H1 (cell line): ENCODE data around the gene TMED5. TPM values are rescaled to one million over a fixed set of nuclear protein-coding genes. Genes with fewer than 3 reads are reported as not detected.

Experiments
- CTCF ChIA-PET: fragments of 300-600 bp; sonication (Branson Sonifier 250); formaldehyde crosslinking; loops from one replicate; lab custom pipeline; 2021; ENCODE audit not compliant: partially characterized antibody; lab: Charles Lee
- POLR2A ChIA-PET: fragments of 300-600 bp; sonication (Branson Sonifier 250); formaldehyde crosslinking; loops from one replicate; lab custom pipeline; 2021; ENCODE audit warnings: inconsistent platforms; ENCODE audit not compliant: partially characterized antibody; lab: Charles Lee
- DNase-seq, 2 experiments: peaks; one replicate each; pipeline versions ENCODE4 v3.0.0 to v3.0.0-alpha.2; 2010 to 2022; ENCODE audit warnings: low spot score in 2 of 2, low read depth in 1 of 2, mixed read lengths in 1 of 2
- FAIRE-seq: peaks from 2 replicates; lab custom pipeline; 2011; peaks lifted over from hg19 to GRCh38; lab: Jason Lieb, UNC
- H2AFZ ChIP-seq: 2 replicates; pipeline ENCODE4 v1.8.1; 2012; ENCODE audit warnings: low read length, inconsistent platforms
- H2AK5ac ChIP-seq: 2 replicates; pipeline ENCODE4 v1.6.1; 2013; ENCODE audit warnings: low read depth, low read length
- H2BK120ac ChIP-seq: replicated peaks from 2 replicates; pipeline ENCODE3; 2013; ENCODE audit warnings: low read depth, low read length, inconsistent platforms
- H2BK12ac ChIP-seq: 2 replicates; pipeline ENCODE4 v1.6.1; 2013; ENCODE audit warnings: low read depth, low read length
- H2BK15ac ChIP-seq: 2 replicates; pipeline ENCODE4 v1.6.1; 2013; ENCODE audit warnings: low read length
- H2BK20ac ChIP-seq: 2 replicates; pipeline ENCODE4 v1.6.1; 2013; ENCODE audit warnings: low read length
- H2BK5ac ChIP-seq: 2 replicates; pipeline ENCODE4 v1.6.1; 2013; ENCODE audit warnings: low read depth, low read length
- H3K14ac ChIP-seq: 2 replicates; pipeline ENCODE4 v1.6.1; 2013; ENCODE audit warnings: inconsistent platforms; ENCODE audit not compliant: insufficient read length
- H3K18ac ChIP-seq: 2 replicates; pipeline ENCODE4 v1.6.1; 2013; ENCODE audit warnings: low read length; ENCODE audit errors: extremely low read depth
- H3K23ac ChIP-seq: 2 replicates; pipeline ENCODE4 v1.6.1; 2013; ENCODE audit warnings: inconsistent platforms; ENCODE audit not compliant: insufficient read length
- H3K23me2 ChIP-seq: 2 replicates; pipeline ENCODE4 v1.6.1; 2013; ENCODE audit warnings: low read depth, low read length
- H3K27ac ChIP-seq: 2 replicates; pipeline ENCODE4 v1.6.1; 2011; ENCODE audit warnings: low read depth, low read length, inconsistent platforms
- H3K27me3 ChIP-seq, 4 experiments: replicated peaks in 1 of 4; 1 replicate in 1 of 4; 2 replicates in 3 of 4; pipeline versions ENCODE4 v1.6.1 to v1.8.1; 2011 to 2013; ENCODE audit warnings: low read length in 3 of 4, mild to moderate bottlenecking in 3 of 4, inconsistent platforms in 2 of 4, mixed read lengths in 2 of 4, moderate library complexity in 1 of 4; ENCODE audit not compliant: control insufficient read depth in 3 of 4, insufficient read depth in 3 of 4; ENCODE audit errors: extremely low read depth in 1 of 4
- H3K36me3 ChIP-seq, 4 experiments: 2 replicates each; pipeline versions ENCODE4 v1.6.1 to v1.8.1; 2011 to 2013; ENCODE audit warnings: mild to moderate bottlenecking in 4 of 4, low read length in 3 of 4, moderate library complexity in 2 of 4, control low read depth in 1 of 4, inconsistent platforms in 1 of 4; ENCODE audit not compliant: insufficient read depth in 4 of 4, control insufficient read depth in 2 of 4
- H3K4ac ChIP-seq: replicated peaks from 2 replicates; pipeline ENCODE3; 2013; ENCODE audit warnings: low read length, low read depth, mixed read lengths, inconsistent platforms; ENCODE audit not compliant: insufficient read length
- H3K4me1 ChIP-seq, 4 experiments: replicated peaks in 1 of 4; 1 replicate in 1 of 4; 2 replicates in 3 of 4; pipeline versions ENCODE4 v1.6.1 to v1.8.1; 2011 to 2013; ENCODE audit warnings: low read length in 3 of 4, inconsistent platforms in 2 of 4, mixed read lengths in 1 of 4; ENCODE audit not compliant: insufficient read depth in 4 of 4, control insufficient read depth in 3 of 4
- H3K4me2 ChIP-seq, 2 experiments: 2 replicates each; pipeline versions ENCODE4 v1.6.1 to v1.8.1; 2011 to 2013; ENCODE audit warnings: low read depth in 2 of 2, low read length in 2 of 2, control low read depth in 1 of 2, inconsistent platforms in 1 of 2, mild to moderate bottlenecking in 1 of 2; ENCODE audit not compliant: insufficient read depth in 1 of 2
- H3K4me3 ChIP-seq, 4 experiments: fragments of 200-600, 300-600 bp in 1 of 4; sonication (generic), shearing (Covaris generic), sonication (Bioruptor Twin) in 1 of 4; 2 replicates each; pipeline versions ENCODE4 v1.5.1 to v1.8.1; 2011 to 2016; ENCODE audit warnings: low read length in 4 of 4, low read depth in 3 of 4, control low read depth in 2 of 4, inconsistent platforms in 2 of 4, mild to moderate bottlenecking in 2 of 4, mixed read lengths in 1 of 4, moderate library complexity in 1 of 4; ENCODE audit not compliant: insufficient read depth in 2 of 4; ENCODE audit errors: extremely low read depth in 1 of 4
- H3K56ac ChIP-seq: replicated peaks from 2 replicates; pipeline ENCODE3; 2013; ENCODE audit warnings: low read depth, mild to moderate bottlenecking, mixed read lengths, low read length, inconsistent platforms; ENCODE audit not compliant: insufficient read length
- H3K79me1 ChIP-seq: 2 replicates; pipeline ENCODE4 v1.6.1; 2013; ENCODE audit warnings: low read depth, low read length, control low read depth
- H3K79me2 ChIP-seq, 2 experiments: 2 replicates each; pipeline versions ENCODE4 v1.6.1 to v1.8.1; 2012 to 2013; ENCODE audit warnings: low read length in 2 of 2, mild to moderate bottlenecking in 2 of 2, inconsistent platforms in 1 of 2; ENCODE audit not compliant: insufficient read depth in 2 of 2, control insufficient read depth in 1 of 2
- H3K9ac ChIP-seq, 4 experiments: replicated peaks in 1 of 4; 1 replicate in 1 of 4; 2 replicates in 3 of 4; pipeline versions ENCODE4 v1.6.1 to v1.8.1; 2011 to 2013; ENCODE audit warnings: low read depth in 3 of 4, low read length in 3 of 4, control low read depth in 2 of 4, mild to moderate bottlenecking in 2 of 4, moderate library complexity in 2 of 4, inconsistent platforms in 1 of 4; ENCODE audit errors: extremely low read depth in 1 of 4
- H3K9me3 ChIP-seq, 2 experiments: 2 replicates each; pipeline versions ENCODE4 v1.6.1 to v1.8.1; 2012 to 2013; ENCODE audit warnings: mild to moderate bottlenecking in 2 of 2, moderate library complexity in 2 of 2, control low read depth in 1 of 2, inconsistent platforms in 1 of 2, low read depth in 1 of 2, low read length in 1 of 2, mixed read lengths in 1 of 2; ENCODE audit not compliant: insufficient read depth in 2 of 2
- H4K20me1 ChIP-seq, 2 experiments: replicated peaks in 1 of 2; 2 replicates each; pipeline versions ENCODE3 to v1.8.1; 2011 to 2013; ENCODE audit warnings: inconsistent platforms in 2 of 2, low read length in 2 of 2, mild to moderate bottlenecking in 1 of 2; ENCODE audit not compliant: insufficient read depth in 2 of 2, control insufficient read depth in 1 of 2
- H4K5ac ChIP-seq: 2 replicates; pipeline ENCODE4 v1.6.1; 2013; ENCODE audit warnings: low read length, low read depth, mixed read lengths, inconsistent platforms; ENCODE audit not compliant: insufficient read length
- H4K8ac ChIP-seq: 2 replicates; pipeline ENCODE4 v1.8.0; 2013; ENCODE audit warnings: mild to moderate bottlenecking, moderate library complexity, low read length, inconsistent platforms; ENCODE audit not compliant: insufficient read depth; ENCODE audit errors: extremely low read depth
- H4K91ac ChIP-seq: replicated peaks from 2 replicates; pipeline ENCODE3; 2013; ENCODE audit warnings: low read length, mixed read lengths, inconsistent platforms; ENCODE audit not compliant: insufficient read length
- ZNF274 ChIP-seq: IDR thresholded peaks from 2 replicates; pipeline ENCODE4 v1.7.0; 2012; ENCODE audit warnings: low read length, borderline replicate concordance; ENCODE audit errors: extremely low read depth
- WGBS, 2 experiments: shearing (Covaris generic) in 1 of 2; methylation state at CpG; one replicate each; pipeline versions ENCODE4 v1.1.6 to v1.1.7; 2013 to 2015; ENCODE audit warnings: low lambda C conversion rate in 2 of 2, mixed read lengths in 2 of 2, inconsistent platforms in 1 of 2, low coverage in 1 of 2, missing lambda C conversion rate in 1 of 2; ENCODE audit not compliant: insufficient replicate concordance in 2 of 2, insufficient coverage in 1 of 2, insufficient read length in 1 of 2; ENCODE audit errors: extremely low coverage in 1 of 2, missing lambda C conversion rate in 1 of 2; 5-methylcytosine and 5-hydroxymethylcytosine counted together
- polyA plus RNA-seq, 7 experiments: library from polyadenylated mRNA; depleted of rRNA in 3 of 7; stranded (reverse) in 5 of 7; unstranded in 2 of 7; fragments of >200 nt in 5 of 7; fragments of 200-250 nt in 2 of 7; gene quantifications; 1 replicate in 5 of 7; 2 replicates in 1 of 7; 4 replicates in 1 of 7; pipeline versions ENCODE4 v1.2.1 to v1.2.3, GENCODE V29; 2011 to 2013; ENCODE audit warnings: missing spikeins in 2 of 7, mixed read lengths in 2 of 7
- total RNA-seq: library from RNA; stranded (reverse); fragmentation: NEBNext Ultra II Directional; extraction: Animal tissue kit (Norgen Biotek cat#: 25700); gene quantifications from 2 replicates; pipeline ENCODE4 v1.2.1, GENCODE V29; 2021

The TMED5 gene
- total and polyA plus RNA-seq, 2 of the 8 experiments (the other 6 are each of a cell fraction or from before 2014, with no cell fraction given), result 14.8 to 32.8 TPM

GRCh38 chr1:93186667-93187066 lies 6.5 kb upstream of the TMED5 start:
- Histone ChIP-seq H3K14ac (no peak overlapping the region), H3K79me2 (peaks cover 0 to 23% of the 10 kb centered on the region in 2 experiments; a peak in 2 of 4 replicates), H2BK15ac (no peak overlapping the region), H3K23ac (no peak overlapping the region), H4K91ac (no peak overlapping the region), H4K20me1 (no peaks in the 10 kb centered on the region), H3K56ac (no peak overlapping the region), H3K4ac (no peak overlapping the region), H2BK20ac (no peak overlapping the region), H3K23me2 (no peaks in the 10 kb centered on the region), H4K5ac (no peak overlapping the region), H2BK5ac (no peak overlapping the region), H3K9me3 (no peaks in the 10 kb centered on the region), H3K18ac (no peak overlapping the region), H2BK120ac (no peak overlapping the region), H3K4me3 (no peak overlapping the region), H3K36me3 (peaks cover 0 to 23% (median 0%) of the 10 kb centered on the region in 4 experiments; a peak in 2 of 8 replicates), H3K4me1 (no peaks in the 10 kb centered on the region), H3K27ac (no peak overlapping the region), H3K9ac (no peak overlapping the region), H3K27me3 (no peaks in the 10 kb centered on the region), H2AFZ (no peak overlapping the region), H2BK12ac (no peak overlapping the region), H3K79me1 (peaks cover 2% of the 10 kb centered on the region), H2AK5ac (no peak overlapping the region), H3K4me2 (no peak overlapping the region), H4K8ac (no peak overlapping the region)
- ChIA-PET CTCF (no interaction called here), POLR2A (no interaction called here)
- DNase-seq (no peak), FAIRE-seq (no peak)
- no peak for TF ChIP-seq ZNF274
- WGBS, 2 experiments, result 92% methylated on average over 1 of the region's 1 CpG; no CpG with 5 or more reads in 1 of the 2 experiments
